Measurements from ENCODE around the gene TMEM165.

Gene TMEM165

GRCh38 chr4:55442541-55442940, 46.8 kb downstream of the TMEM165 start:
- no peak for DNase-seq (ENCODE audit: low read depth)
- no peak overlapping the region for H3K4me3 ChIP-seq (ENCODE audit: low read depth, low read length)
- in situ Hi-C loops (cut with HindIII; ENCODE audit: low sequenced_read_pairs) = no loop called here
- no peak for TF ChIP-seq CTCF (IDR thresholded peaks at IDR 0.05; ENCODE audit: low read depth, low read length, missing control alignments)

GRCh38 chr4:55444827-55445226, 49.1 kb downstream of the TMEM165 start:
- TF ChIP-seq CTCF (IDR thresholded peaks at IDR 0.05; ENCODE audit: low read depth, low read length, missing control alignments) = peak; percentile 45
- H3K4me3 ChIP-seq (ENCODE audit: low read depth, low read length) = no peak overlapping the region
- no peak for DNase-seq (ENCODE audit: low read depth)
- in situ Hi-C loops (cut with HindIII; ENCODE audit: low sequenced_read_pairs) = no loop called here

GRCh38 chr4:55445921-55446577, 50.3 kb downstream of the TMEM165 start:
- in situ Hi-C loops (cut with HindIII; ENCODE audit: low sequenced_read_pairs) = no loop called here
- TF ChIP-seq CTCF (IDR thresholded peaks at IDR 0.05; ENCODE audit: low read depth, low read length, missing control alignments) = no peak
- peak; percentile 18 for DNase-seq (ENCODE audit: low read depth)
- H3K4me3 ChIP-seq (ENCODE audit: low read depth, low read length) = no peak overlapping the region

GRCh38 chr4:55446578-55446922, 50.8 kb downstream of the TMEM165 start:
- TF ChIP-seq CTCF (IDR thresholded peaks at IDR 0.05; ENCODE audit: low read depth, low read length, missing control alignments) = no peak
- no peak for DNase-seq (ENCODE audit: low read depth)
- in situ Hi-C loops (cut with HindIII; ENCODE audit: low sequenced_read_pairs) = no loop called here
- H3K4me3 ChIP-seq (ENCODE audit: low read depth, low read length) = no peak overlapping the region

GRCh38 chr4:55447108-55447708, 51.5 kb downstream of the TMEM165 start:
- no peak for TF ChIP-seq CTCF (IDR thresholded peaks at IDR 0.05; ENCODE audit: low read depth, low read length, missing control alignments)
- no peak overlapping the region for H3K4me3 ChIP-seq (ENCODE audit: low read depth, low read length)
- in situ Hi-C loops (cut with HindIII; ENCODE audit: low sequenced_read_pairs) = no loop called here
- DNase-seq (ENCODE audit: low read depth) = no peak

- in situ Hi-C loops (cut with HindIII; ENCODE audit: low sequenced_read_pairs) = no loop called here
- no peak for TF ChIP-seq CTCF (IDR thresholded peaks at IDR 0.05; ENCODE audit: low read depth, low read length, missing control alignments)
- DNase-seq (ENCODE audit: low read depth) = no peak
- H3K4me3 ChIP-seq (ENCODE audit: low read depth, low read length) = no peak overlapping the region
These were observed 52.1 kb downstream of the TMEM165 start for GRCh38 chr4:55447831-55448230.

Data from astrocyte of the cerebellum (primary cell).